GM12864 (cell line): ENCODE measurements around the gene SMYD2.

Experiments used
- DNase-seq: peaks from one replicate; pipeline ENCODE4 v3.0.0-alpha.2; 2011; ENCODE audit warnings: low read depth
- H3K4me3 ChIP-seq: 2 replicates; pipeline ENCODE4 v1.5.1; 2011; ENCODE audit warnings: mild to moderate bottlenecking, low read depth, low read length, control low read depth
- CTCF ChIP-seq: IDR thresholded peaks from 2 replicates; pipeline ENCODE4 v1.5.1; 2011; ENCODE audit warnings: low read depth, mild to moderate bottlenecking, moderate library complexity, low read length, control low read depth, inconsistent platforms; ENCODE audit errors: missing control alignments

Gene SMYD2

DNA sequence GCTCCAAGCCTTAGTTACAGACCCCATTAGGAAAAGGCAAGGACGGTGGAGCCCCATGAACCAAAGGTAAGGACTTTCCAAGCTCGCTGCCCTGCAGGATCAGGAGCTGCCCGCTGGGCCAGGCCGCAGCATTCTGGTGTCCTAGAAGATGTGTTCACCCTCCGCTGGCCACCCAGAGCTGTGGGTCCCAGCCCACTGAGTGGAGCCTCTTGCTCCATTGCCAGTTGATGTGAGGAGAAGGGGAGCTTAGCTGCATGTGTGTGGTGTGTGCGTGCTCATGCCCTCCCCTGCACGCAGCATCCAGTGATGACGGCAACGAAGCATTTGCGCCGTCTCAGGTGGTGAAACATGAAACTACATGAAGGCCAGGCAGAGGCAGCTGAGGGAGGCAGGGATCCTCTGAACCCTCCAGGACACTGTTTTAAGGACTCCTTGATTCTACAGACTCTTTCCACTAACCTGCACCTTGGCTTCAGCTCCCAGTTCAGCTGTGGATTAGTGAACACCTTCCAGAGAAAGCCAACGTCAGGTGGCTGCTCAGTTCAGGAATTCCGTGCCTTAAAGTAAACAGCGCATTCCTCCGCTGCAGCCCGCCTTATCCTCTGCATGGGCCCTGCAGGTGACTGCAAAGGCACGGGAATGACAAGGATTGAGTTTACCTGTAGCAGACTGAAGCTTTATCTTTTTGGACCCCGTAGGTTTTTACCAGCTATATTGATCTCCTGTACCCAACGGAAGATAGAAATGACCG, 48.7 kb downstream of the SMYD2 start:
- H3K4me3 ChIP-seq, result no peak overlapping the region
- DNase-seq, result no peak
- no peak for TF ChIP-seq CTCF

DNA sequence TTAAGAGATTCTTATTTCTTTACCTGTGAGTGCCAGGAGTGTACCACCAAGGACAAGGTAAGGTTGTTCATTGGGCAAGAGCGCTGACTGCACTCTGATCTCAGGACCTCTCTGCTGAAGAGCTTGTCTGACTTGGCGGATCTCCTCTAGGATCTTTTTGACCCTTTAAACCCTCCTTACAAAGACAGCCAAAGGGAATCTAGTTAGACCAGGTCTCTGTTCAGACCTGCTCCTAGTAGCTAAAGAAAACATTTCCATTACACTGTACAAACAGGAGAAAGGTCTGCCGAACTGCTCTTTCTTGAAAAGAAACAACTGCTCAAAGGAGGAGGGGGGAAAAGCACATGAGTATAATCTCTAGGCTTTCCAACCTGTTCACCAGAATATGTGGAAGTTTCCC, 49.3 kb downstream of the SMYD2 start:
- TF ChIP-seq CTCF, result no peak
- DNase-seq, result no peak
- H3K4me3 ChIP-seq, result no peak overlapping the region

DNA sequence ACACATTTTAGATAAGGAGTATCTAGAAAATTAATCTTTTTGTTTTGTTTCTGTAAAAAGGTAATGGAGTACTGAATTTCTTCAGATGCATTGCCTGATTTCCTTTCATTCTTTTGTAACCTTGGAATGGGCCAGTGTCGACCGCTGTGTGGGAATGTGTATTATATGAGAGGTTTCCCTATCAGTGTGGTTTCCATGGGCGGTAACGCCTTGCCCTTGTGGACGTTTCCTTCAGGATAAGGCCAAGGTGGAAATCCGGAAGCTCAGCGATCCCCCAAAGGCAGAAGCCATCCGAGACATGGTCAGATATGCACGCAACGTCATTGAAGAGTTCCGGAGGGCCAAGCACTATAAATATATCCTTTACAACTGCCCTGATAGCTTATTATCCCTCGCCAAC, 49.8 kb downstream of the SMYD2 start:
- TF ChIP-seq CTCF, result no peak
- no peak overlapping the region for H3K4me3 ChIP-seq
- no peak for DNase-seq

GRCh38 chr1:214331180-214331579, 50.2 kb downstream of the SMYD2 start:
- no peak for TF ChIP-seq CTCF
- H3K4me3 ChIP-seq, result no peak overlapping the region
- no peak for DNase-seq

- no peak overlapping the region for H3K4me3 ChIP-seq
- peak; percentile 87 for TF ChIP-seq CTCF
- DNase-seq, result no peak
These were observed 51.0 kb downstream of the SMYD2 start for GRCh38 chr1:214331827-214332423.

- no peak for DNase-seq
- H3K4me3 ChIP-seq, result no peak overlapping the region
- peak; percentile 93 for TF ChIP-seq CTCF
These were observed 52.2 kb downstream of the SMYD2 start for GRCh38 chr1:214332946-214333798.
